HG03025 (cell line): ENCODE data around the gene BRCA1.

Experiments
- ATAC-seq: cut with Tn5 transposase; IDR thresholded peaks from one replicate; pipeline ENCODE4 v1.9.1; 2021; ENCODE audit warnings: mild to moderate bottlenecking, moderate library complexity; ENCODE audit not compliant: unreplicated experiment, low FRiP score

The BRCA1 gene

GRCh38 chr17:43026595-43026994 is 98.6 kb downstream of the BRCA1 start:
- ATAC-seq: no peak

GRCh38 chr17:43025766-43026537 is 99.2 kb downstream of the BRCA1 start:
- ATAC-seq: no peak

DNA sequence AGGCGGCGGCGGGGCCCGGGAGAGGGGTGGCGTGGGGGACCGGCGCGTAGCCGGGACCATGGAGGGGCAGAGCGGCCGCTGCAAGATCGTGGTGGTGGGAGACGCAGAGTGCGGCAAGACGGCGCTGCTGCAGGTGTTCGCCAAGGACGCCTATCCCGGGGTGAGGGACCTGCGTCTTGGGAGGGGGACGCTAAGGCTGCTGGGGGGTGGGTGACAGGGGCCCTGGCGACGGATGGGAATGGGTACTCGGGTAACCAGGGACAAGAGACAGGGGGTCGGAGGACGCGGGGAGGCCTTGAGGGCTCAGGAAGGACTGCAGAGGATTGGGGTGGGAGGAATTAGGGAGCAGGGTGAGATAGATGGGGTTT is 99.9 kb downstream of the BRCA1 start:
- ATAC-seq: no peak

GRCh38 chr17:43024407-43025289 is 100.5 kb downstream of the BRCA1 start, which contains the start of gene RND2:
RND2 (plus strand) TSS chr17:43025231; CDS start chr17:43025348, 117 bp downstream.
- ATAC-seq: no peak

DNA sequence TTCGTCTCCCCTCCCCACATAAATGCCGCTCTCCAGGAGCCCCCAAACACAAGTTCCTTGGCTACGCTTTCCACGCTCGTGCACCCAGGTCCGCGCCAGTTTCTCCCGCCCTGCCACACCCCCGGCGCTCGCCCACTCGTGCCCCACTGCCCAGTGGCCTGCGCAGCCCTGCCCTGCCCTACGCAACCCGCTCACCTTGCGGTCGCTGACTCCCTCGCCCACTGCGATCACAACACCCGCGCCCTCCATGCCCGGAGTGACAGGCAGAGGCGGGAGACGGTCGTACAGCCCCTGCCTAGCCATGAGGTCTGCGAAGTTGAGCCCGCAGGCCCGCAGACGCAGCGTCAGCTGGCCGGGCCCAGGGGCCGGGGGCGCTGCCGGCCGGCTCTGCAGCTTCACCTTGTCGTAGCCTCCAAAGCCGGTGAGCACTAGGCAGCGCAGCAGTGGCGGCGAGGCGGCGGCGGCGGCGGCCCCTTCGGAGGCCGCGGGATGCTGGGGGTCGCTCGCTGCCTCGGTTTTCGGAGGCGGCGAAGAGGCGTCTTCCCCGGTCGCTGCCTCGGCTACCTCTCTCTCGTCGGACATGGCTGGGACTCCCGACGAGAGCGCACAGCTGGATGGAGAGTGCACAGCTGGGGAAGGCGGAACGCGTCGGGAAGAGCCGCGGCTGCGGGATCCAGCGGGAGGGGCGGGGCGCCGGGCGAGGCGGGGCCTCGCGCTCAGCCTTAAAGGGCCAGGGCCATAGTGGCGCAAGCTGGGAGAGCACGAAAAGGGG is 103.2 kb downstream of the BRCA1 start, which contains the start of gene VAT1:
Gene VAT1 (minus strand): TSS at position 645 of the 772 bp plus-strand sequence. CDS start 63 bp downstream, at position 582.
- no peak for ATAC-seq

- ATAC-seq: no peak
Measured at GRCh38 chr17:43020789-43021740, 104.1 kb downstream of the BRCA1 start.

DNA sequence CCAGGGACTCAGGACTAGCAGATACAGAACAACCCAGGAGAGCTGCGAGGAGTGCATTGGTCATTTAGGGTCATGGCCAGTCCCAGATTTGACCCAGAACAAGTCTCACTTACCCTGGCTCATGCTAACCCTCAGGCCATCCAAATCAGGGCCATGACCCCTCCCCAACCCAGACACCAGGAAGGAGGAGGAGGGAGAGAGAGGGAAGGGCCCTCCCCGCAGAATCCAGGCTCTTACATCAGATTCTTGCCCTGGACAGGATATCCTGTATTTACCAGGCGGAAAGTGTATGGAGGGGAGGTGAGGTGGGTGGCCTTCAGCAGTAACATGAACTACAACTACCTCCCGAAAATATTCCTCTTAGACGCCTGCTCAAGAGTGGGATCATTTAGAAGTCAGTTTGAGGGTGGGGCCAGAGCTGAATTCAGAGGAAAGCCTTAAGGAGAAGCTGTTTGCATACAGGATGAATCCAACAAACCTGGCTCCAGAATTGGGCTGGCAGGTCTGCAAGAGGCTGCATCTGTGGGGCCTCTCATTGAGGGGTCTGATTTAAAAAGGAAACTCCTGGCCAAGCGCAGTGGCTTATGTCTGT is 105.0 kb downstream of the BRCA1 start:
- no peak for ATAC-seq

GRCh38 chr17:43019418-43019817 is 105.7 kb downstream of the BRCA1 start:
- no peak for ATAC-seq

DNA sequence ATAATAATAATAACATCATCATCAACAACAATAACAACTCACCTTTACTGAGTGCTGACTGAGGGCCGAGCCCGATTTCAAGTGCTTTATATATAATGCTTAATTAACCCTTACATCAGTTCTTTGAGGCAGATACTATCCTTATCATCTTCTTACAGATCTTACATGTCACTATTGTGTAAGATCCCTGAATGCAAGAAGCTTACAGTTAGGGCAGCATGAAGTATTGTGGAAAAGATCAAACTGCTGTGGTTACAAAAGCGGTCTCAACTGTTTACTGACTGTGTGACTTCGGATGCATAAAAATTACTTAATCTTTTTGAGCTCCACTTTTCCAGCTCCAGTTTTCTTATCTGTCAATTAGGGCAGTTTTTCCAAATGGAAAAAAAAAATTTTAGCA is 106.2 kb downstream of the BRCA1 start:
- ATAC-seq: no peak

DNA sequence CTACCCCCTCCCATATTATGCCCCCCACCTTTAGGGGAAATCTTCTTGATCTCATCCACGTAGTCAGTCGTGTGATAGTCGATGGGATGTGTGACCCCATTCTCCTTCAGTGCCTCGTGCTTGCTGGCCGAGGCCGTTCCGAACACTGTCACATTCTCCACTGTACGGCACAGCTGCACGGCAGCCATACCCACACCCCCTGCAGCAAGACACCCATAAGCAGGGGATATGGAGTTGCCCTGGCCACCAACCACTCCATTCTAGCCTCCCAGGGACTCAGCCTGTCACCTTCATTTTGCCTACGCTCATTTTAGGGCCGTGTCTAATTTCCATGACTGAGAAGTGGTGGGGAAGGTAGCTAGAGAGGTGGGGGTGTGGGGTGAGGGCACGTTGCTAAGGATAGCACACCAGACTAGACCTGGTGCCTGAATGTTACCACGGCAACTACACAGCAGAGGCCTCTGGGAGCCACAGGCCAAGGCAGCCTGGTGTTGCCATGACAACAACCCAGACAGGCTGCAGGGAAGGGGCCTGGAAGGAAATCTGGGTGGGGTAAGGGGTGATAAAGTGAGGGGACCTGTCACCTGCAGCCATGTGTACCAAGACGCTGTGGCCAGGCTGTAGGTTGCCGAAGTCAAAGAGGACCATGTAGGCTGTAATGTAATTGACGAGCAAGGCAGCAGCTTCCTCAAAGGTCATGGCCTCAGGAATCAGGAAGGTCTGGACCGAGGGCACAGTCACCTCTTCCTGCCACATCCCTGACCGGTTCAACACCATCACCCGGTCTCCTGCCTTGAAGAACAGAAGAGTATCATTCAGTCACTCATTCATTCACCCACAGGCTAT is 106.9 kb downstream of the BRCA1 start:
- ATAC-seq: no peak

DNA sequence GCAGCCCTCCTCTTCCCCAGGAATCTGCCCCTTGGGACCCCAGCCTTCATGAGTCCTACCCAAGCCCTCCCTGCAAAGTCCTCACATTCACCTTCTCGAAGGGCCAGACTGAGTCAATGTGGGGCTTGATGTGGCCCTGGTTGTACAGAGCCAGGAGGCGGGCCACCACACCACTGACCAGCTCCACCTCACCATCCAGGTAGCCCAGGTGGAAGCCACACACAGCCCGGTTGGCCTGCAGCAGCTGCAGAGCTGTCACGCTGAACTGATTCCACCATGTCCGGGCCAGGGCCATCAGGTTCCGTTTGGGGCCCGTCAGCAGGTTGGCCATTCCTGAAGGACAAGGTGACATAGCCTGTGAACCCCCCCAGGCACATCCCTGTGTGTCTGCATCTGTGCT is 108.9 kb downstream of the BRCA1 start:
- ATAC-seq: no peak

DNA sequence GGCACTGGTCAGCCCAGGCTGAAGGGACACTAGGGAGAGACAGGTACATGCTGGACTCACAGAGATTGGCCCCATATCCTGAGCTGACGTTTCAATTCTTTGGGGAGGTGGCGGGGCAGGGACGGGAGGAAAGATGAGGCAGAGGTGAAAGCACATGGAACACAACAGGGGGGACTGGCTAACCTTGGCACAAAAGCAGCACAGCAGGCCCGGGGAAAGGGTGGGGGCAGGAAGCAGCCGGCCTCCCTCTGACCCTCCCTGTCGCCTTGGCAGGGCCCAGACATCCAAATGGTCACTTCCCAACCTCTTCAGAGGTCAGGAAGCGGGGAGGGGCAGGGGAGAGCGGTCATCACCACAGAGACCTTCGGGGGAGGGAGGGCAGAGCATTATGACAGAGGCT is 109.6 kb downstream of the BRCA1 start:
- ATAC-seq: no peak

- no peak for ATAC-seq
Measured at GRCh38 chr17:43014649-43015542, 110.3 kb downstream of the BRCA1 start.

DNA sequence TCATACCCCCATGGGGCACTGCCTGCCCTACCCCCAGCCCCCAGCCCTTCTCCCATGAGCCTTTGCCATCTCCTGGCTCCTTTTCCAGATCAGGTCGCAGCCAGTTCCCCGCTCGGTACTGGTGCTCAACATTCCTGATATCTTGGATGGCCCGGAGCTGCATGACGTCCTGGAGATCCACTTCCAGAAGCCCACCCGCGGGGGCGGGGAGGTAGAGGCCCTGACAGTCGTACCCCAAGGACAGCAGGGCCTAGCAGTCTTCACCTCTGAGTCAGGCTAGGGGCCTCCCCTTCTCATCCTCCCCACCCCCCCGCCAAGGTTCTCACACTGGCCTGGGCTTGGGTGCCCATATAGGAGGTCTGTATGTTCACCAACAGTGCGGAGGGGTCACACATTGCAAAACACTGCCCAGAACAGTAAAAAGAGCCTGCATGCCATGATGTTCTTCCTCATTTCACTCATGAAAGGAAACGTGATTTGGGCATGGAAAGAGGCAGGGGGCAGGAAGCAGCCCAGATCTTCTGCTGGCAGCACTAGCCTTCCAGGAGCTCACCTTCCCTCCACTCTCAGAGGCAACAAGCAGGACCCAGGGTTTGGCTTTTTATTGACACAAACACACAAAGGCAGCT is 111.0 kb downstream of the BRCA1 start:
- ATAC-seq: no peak

DNA sequence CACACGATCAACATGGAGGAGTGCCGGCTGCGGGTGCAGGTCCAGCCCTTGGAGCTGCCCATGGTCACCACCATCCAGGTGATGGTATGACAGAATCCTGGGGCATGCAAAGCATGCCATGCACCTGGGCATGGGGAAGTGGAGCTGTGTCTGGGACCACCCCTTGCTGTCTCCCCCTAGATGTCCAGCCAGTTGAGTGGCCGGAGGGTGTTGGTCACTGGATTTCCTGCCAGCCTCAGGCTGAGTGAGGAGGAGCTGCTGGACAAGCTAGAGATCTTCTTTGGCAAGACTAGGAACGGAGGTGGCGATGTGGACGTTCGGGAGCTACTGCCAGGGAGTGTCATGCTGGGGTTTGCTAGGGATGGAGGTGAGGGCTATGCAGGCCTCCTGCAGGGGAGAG is 111.9 kb downstream of the BRCA1 start:
- ATAC-seq: no peak

DNA sequence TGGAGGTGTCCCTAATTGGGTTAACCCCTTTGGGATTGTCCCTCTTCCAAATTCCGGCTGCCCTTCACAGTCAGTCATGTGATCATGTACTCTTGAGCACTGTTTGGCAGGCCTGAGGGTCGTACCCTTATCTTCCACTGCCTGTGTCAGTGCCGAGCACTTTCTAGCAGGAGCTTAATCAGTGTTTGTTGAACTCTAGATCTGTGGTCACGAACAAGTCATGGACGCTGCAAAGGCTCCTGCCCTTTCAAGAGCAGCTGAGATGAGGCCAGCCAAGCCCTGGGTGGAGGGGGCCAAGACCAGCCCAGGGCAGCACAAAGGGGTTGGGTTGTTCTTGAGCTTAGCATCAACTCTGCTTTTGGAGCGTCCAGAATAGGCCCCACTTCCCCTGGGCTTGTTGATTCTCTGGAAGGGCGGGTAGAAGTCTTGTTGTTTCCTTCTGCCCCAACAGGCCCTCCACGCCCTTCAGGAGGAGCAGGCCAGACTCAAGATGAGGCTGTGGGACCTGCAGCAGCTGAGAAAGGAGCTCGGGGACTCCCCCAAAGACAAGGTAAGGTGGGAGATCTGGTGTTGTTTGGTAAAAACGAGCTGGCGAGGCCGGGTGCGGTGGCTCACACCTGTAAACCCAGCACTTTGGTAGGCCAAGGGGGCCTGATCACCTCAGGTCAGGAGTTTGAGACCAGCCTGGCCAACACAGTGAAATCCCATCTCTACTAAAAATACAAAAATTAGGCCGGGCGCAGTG is 113.3 kb downstream of the BRCA1 start:
- ATAC-seq: no peak
